ENCODE results near the gene SAXO1. TPM values are rescaled to one million over a fixed set of nuclear protein-coding genes. Genes with fewer than 3 reads are reported as not detected.

Gene SAXO1
- total RNA-seq, 1 experiment from 2014 or later, result not detected

DNA sequence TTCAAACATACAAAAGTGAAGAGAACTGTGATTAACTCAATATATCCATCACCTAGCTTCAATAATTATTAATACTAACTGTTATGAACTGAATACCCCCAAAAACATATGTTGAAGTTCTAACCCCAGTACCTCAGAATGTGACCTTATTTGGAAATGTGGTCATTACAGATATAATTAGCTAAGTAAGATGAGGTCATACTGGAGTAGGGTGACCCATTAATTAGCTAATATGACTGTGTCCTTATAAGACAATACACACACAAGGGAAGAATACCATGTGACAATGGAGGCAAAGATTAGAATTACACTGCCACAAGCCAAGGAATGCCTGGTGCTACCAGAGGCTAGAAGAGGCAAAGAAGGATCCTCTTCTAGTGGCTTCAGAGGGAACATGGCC lies 24.0 kb upstream of the SAXO1 start:
- RAD21 ChIA-PET (ENCODE audit: low non-redundant PET in 1 of 2, low total read pairs in 2 of 2, uncharacterized antibody in 2 of 2, unreplicated experiment in 2 of 2), result no interaction called here
- Histone ChIP-seq H3K27ac (ENCODE audit: low read depth, low read length) (no peak overlapping the region), H3K9me2 (ENCODE audit: insufficient read depth) (no peaks in the 10 kb centered on the region), H3K4me2 (ENCODE audit: low read length) (no peak overlapping the region), H3K4me1 (ENCODE audit: control insufficient read depth in 1 of 2, insufficient read depth in 2 of 2, low read length in 2 of 2) (no peaks in the 10 kb centered on the region), H3K27me3 (ENCODE audit: insufficient read depth, low read length) (no peaks in the 10 kb centered on the region), H3K9ac (ENCODE audit: low read length) (no peak overlapping the region), H4K20me1 (ENCODE audit: insufficient read depth) (peaks cover under 1% of the 10 kb centered on the region; the same call in 1 of the 2 replicates), H3K79me2 (ENCODE audit: insufficient read depth, low read length) (peaks cover 5% of the 10 kb centered on the region; the same call in 1 of the 2 replicates), H3K9me3 (ENCODE audit: control insufficient read depth in 1 of 2, insufficient read depth in 1 of 2, low read depth in 1 of 2, low read length in 2 of 2) (no peaks in the 10 kb centered on the region), H2AFZ (ENCODE audit: low read depth, low read length, poor library complexity, severe bottlenecking) (no peak overlapping the region), H3K36me3 (ENCODE audit: control insufficient read depth in 1 of 2, insufficient read depth in 2 of 2, low read length in 2 of 2) (peaks cover 28 to 42% of the 10 kb centered on the region in 2 experiments), H3K4me3 (replicated peaks in 1 of 2; ENCODE audit: low read depth in 1 of 2, low read length in 2 of 2) (no peak overlapping the region)
- CTCF ChIA-PET, result interaction anchor here (1.1 kb wide), 1 partner anchor 117 kb away, joined by 3 read pairs; no protein-coding TSS in a partner anchor
- no peak for TF ChIP-seq EZH2 (IDR thresholded peaks at IDR 0.05)
- no peak for TF ChIP-seq SIN3A (IDR thresholded peaks at IDR 0.05; ENCODE audit: low read depth)
- TF ChIP-seq EGR1 (IDR thresholded peaks at IDR 0.05; ENCODE audit: low read depth), result no peak
- TF ChIP-seq, protein P1, sequence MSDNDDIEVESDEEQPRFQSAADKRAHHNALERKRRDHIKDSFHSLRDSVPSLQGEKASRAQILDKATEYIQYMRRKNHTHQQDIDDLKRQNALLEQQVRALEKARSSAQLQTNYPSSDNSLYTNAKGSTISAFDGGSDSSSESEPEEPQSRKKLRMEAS (IDR thresholded peaks at IDR 0.05), result no peak
- no peak for TF ChIP-seq ZNF274 (IDR thresholded peaks at IDR 0.05; ENCODE audit: low read depth, low read length)
- TF ChIP-seq, protein P2, sequence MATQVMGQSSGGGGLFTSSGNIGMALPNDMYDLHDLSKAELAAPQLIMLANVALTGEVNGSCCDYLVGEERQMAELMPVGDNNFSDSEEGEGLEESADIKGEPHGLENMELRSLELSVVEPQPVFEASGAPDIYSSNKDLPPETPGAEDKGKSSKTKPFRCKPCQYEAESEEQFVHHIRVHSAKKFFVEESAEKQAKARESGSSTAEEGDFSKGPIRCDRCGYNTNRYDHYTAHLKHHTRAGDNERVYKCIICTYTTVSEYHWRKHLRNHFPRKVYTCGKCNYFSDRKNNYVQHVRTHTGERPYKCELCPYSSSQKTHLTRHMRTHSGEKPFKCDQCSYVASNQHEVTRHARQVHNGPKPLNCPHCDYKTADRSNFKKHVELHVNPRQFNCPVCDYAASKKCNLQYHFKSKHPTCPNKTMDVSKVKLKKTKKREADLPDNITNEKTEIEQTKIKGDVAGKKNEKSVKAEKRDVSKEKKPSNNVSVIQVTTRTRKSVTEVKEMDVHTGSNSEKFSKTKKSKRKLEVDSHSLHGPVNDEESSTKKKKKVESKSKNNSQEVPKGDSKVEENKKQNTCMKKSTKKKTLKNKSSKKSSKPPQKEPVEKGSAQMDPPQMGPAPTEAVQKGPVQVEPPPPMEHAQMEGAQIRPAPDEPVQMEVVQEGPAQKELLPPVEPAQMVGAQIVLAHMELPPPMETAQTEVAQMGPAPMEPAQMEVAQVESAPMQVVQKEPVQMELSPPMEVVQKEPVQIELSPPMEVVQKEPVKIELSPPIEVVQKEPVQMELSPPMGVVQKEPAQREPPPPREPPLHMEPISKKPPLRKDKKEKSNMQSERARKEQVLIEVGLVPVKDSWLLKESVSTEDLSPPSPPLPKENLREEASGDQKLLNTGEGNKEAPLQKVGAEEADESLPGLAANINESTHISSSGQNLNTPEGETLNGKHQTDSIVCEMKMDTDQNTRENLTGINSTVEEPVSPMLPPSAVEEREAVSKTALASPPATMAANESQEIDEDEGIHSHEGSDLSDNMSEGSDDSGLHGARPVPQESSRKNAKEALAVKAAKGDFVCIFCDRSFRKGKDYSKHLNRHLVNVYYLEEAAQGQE (IDR thresholded peaks at IDR 0.05; ENCODE audit: low read depth), result no peak
- no peak for TF ChIP-seq ZFX (IDR thresholded peaks at IDR 0.05)
- TF ChIP-seq JUND (IDR thresholded peaks at IDR 0.05), result no peak
- TF ChIP-seq RAD21 (IDR thresholded peaks at IDR 0.05; ENCODE audit: low read depth), result no peak
- TF ChIP-seq, protein P3, sequence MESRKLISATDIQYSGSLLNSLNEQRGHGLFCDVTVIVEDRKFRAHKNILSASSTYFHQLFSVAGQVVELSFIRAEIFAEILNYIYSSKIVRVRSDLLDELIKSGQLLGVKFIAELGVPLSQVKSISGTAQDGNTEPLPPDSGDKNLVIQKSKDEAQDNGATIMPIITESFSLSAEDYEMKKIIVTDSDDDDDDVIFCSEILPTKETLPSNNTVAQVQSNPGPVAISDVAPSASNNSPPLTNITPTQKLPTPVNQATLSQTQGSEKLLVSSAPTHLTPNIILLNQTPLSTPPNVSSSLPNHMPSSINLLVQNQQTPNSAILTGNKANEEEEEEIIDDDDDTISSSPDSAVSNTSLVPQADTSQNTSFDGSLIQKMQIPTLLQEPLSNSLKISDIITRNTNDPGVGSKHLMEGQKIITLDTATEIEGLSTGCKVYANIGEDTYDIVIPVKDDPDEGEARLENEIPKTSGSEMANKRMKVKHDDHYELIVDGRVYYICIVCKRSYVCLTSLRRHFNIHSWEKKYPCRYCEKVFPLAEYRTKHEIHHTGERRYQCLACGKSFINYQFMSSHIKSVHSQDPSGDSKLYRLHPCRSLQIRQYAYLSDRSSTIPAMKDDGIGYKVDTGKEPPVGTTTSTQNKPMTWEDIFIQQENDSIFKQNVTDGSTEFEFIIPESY (IDR thresholded peaks at IDR 0.05; ENCODE audit: extremely low read depth, insufficient replicate concordance, low read length), result no peak
- TF ChIP-seq POLR2AphosphoS5 (IDR thresholded peaks at IDR 0.05; ENCODE audit: low read depth, low read length), result no peak
- TF ChIP-seq, protein P4, sequence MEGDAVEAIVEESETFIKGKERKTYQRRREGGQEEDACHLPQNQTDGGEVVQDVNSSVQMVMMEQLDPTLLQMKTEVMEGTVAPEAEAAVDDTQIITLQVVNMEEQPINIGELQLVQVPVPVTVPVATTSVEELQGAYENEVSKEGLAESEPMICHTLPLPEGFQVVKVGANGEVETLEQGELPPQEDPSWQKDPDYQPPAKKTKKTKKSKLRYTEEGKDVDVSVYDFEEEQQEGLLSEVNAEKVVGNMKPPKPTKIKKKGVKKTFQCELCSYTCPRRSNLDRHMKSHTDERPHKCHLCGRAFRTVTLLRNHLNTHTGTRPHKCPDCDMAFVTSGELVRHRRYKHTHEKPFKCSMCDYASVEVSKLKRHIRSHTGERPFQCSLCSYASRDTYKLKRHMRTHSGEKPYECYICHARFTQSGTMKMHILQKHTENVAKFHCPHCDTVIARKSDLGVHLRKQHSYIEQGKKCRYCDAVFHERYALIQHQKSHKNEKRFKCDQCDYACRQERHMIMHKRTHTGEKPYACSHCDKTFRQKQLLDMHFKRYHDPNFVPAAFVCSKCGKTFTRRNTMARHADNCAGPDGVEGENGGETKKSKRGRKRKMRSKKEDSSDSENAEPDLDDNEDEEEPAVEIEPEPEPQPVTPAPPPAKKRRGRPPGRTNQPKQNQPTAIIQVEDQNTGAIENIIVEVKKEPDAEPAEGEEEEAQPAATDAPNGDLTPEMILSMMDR (IDR thresholded peaks at IDR 0.05 in 2 of 3, conservative IDR thresholded peaks at IDR 0.05 in 1 of 3; ENCODE audit: borderline replicate concordance in 1 of 3, insufficient read depth in 1 of 3, low read depth in 2 of 3, low read length in 2 of 3), result no peak
- no peak for TF ChIP-seq POLR2A (IDR thresholded peaks at IDR 0.05; ENCODE audit: borderline replicate concordance, extremely low read depth, insufficient read depth, insufficient read length)
- TF ChIP-seq YY1 (IDR thresholded peaks at IDR 0.05; ENCODE audit: extremely low read depth, insufficient replicate concordance, low read depth, low read length), result no peak
- POLR2A ChIA-PET, result no interaction called here
- intact Hi-C loops (cut with micrococcal nuclease), result no loop called here
- no TSS peak for BruUV-seq (replicated peaks)
- ATAC-seq (no peak; the same call in 1 of the 2 replicates), DNase-seq (ENCODE audit: low read depth, low spot score) (no peak)

Measured in HCT116 (cell line).